ENCODE measurements around the gene DMAC2.

DMAC2 gene

DNA sequence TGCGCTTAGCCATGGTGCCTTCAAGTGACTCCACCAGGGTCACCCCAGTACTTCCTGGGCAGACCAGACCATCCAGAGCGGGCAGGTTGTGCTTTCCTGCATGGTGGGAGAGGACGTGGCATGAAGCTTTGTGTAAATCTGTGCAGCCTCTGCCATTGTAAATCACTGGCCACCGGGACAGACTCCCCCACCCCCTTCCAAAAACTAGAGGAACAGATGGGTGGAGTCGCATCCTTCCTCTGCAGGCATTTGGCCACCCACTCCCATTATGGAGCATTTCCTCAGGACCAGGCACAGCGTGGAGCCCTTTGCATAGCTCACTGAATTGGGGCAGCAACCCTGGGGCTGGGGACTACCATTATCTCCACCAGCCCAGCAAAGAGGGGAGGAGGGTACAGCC lies 33.9 kb downstream of the DMAC2 start:
- Histone ChIP-seq H3K4me3 (ENCODE audit: low read depth in 1 of 2, low read length in 2 of 2) (no peak overlapping the region), H3K27me3 (ENCODE audit: control insufficient read depth in 1 of 2, insufficient read depth in 2 of 2, low read length in 2 of 2) (no peaks in the 10 kb centered on the region), H3K9ac (ENCODE audit: low read length) (no peak overlapping the region), H3K4me1 (ENCODE audit: insufficient read depth, low read length) (peaks cover 6% of the 10 kb centered on the region), H3K9me3 (ENCODE audit: low read length) (no peaks in the 10 kb centered on the region), H3K36me3 (ENCODE audit: insufficient read depth, low read length) (peaks cover 7% of the 10 kb centered on the region), H3K27ac (ENCODE audit: low read depth, low read length) (no peak overlapping the region)

DNA sequence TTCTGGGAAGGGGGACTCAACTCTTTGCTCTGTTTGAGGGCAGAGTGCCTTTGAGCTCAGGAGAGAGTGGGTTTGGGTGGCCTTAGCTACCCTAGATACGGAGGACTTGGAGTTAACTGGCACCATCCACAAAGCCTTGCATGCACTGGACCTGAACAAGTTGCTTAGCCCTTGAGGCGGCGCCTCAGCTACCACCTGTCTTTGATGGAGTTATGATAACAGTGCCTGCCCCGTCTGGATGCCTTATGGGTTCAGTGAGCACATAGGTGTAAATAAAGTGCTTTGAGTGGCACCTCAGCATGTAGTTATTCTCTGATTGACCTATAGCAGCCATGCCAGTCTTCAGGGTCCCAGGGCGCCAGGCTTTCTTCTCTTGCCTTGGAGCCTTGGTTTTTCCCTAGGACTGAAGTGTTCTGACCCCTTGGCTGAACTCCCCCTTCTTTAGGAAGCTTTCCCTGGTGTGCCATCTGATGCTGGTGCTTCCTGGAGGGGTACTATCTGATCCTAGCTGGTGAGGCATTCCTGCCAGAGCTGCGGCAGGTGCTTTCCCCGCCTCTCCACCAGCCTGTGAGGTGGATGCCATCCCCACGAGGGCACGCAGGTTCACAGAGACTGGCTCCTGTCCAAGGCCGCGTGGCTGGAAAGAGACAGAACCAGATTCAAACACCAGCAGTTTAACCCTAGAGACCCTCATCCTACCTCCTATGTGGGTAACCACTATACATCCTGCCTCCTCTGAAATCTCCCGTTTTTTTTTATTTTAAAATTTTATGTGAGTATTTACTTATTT lies 36.3 kb downstream of the DMAC2 start:
- no peak overlapping the region for H3K4me3 ChIP-seq (ENCODE audit: low read depth in 1 of 2, low read length in 2 of 2)
- H3K9ac ChIP-seq (ENCODE audit: low read length): no peak overlapping the region
- peaks cover 5% of the 10 kb centered on the region for H3K36me3 ChIP-seq (ENCODE audit: insufficient read depth, low read length)
- H3K4me1 ChIP-seq (ENCODE audit: insufficient read depth, low read length): peaks cover 8% of the 10 kb centered on the region
- H3K9me3 ChIP-seq (ENCODE audit: low read length): no peaks in the 10 kb centered on the region
- H3K27ac ChIP-seq (ENCODE audit: low read depth, low read length): no peak overlapping the region
- no peaks in the 10 kb centered on the region for H3K27me3 ChIP-seq (ENCODE audit: control insufficient read depth in 1 of 2, insufficient read depth in 2 of 2, low read length in 2 of 2)

- Histone ChIP-seq H3K27me3 (ENCODE audit: control insufficient read depth in 1 of 2, insufficient read depth in 2 of 2, low read length in 2 of 2) (no peaks in the 10 kb centered on the region), H3K27ac (ENCODE audit: low read depth, low read length) (no peak overlapping the region), H3K9me3 (ENCODE audit: low read length) (no peaks in the 10 kb centered on the region), H3K36me3 (ENCODE audit: insufficient read depth, low read length) (peaks cover 5% of the 10 kb centered on the region), H3K4me3 (ENCODE audit: low read depth in 1 of 2, low read length in 2 of 2) (no peak overlapping the region), H3K9ac (ENCODE audit: low read length) (no peak overlapping the region), H3K4me1 (ENCODE audit: insufficient read depth, low read length) (peaks cover 12% of the 10 kb centered on the region)
These were observed 37.7 kb downstream of the DMAC2 start for GRCh38 chr19:41402010-41402409.

- Histone ChIP-seq H3K9me3 (ENCODE audit: low read length) (no peaks in the 10 kb centered on the region), H3K4me1 (ENCODE audit: insufficient read depth, low read length) (peaks cover 12% of the 10 kb centered on the region), H3K9ac (ENCODE audit: low read length) (no peak overlapping the region), H3K27ac (ENCODE audit: low read depth, low read length) (no peak overlapping the region), H3K27me3 (ENCODE audit: control insufficient read depth in 1 of 2, insufficient read depth in 2 of 2, low read length in 2 of 2) (no peaks in the 10 kb centered on the region), H3K4me3 (ENCODE audit: low read depth in 1 of 2, low read length in 2 of 2) (no peak overlapping the region), H3K36me3 (ENCODE audit: insufficient read depth, low read length) (peaks cover 5% of the 10 kb centered on the region)
These were observed 38.2 kb downstream of the DMAC2 start for GRCh38 chr19:41401483-41401882.

- Histone ChIP-seq H3K4me3 (ENCODE audit: low read depth in 1 of 2, low read length in 2 of 2) (no peak overlapping the region), H3K9ac (ENCODE audit: low read length) (no peak overlapping the region), H3K4me1 (ENCODE audit: insufficient read depth, low read length) (peaks cover 12% of the 10 kb centered on the region), H3K27me3 (ENCODE audit: control insufficient read depth in 1 of 2, insufficient read depth in 2 of 2, low read length in 2 of 2) (no peaks in the 10 kb centered on the region), H3K36me3 (ENCODE audit: insufficient read depth, low read length) (peaks cover 5% of the 10 kb centered on the region), H3K9me3 (ENCODE audit: low read length) (no peaks in the 10 kb centered on the region), H3K27ac (ENCODE audit: low read depth, low read length) (no peak overlapping the region)
These were observed 40.2 kb downstream of the DMAC2 start for GRCh38 chr19:41399525-41399924.

- no peaks in the 10 kb centered on the region for H3K27me3 ChIP-seq (ENCODE audit: control insufficient read depth in 1 of 2, insufficient read depth in 2 of 2, low read length in 2 of 2)
- H3K9ac ChIP-seq (ENCODE audit: low read length): no peak overlapping the region
- peaks cover 5% of the 10 kb centered on the region for H3K36me3 ChIP-seq (ENCODE audit: insufficient read depth, low read length)
- peak overlapping the region in 1 of 2 donors; percentile 97 for H3K4me3 ChIP-seq (ENCODE audit: low read depth in 1 of 2, low read length in 2 of 2)
- no peaks in the 10 kb centered on the region for H3K9me3 ChIP-seq (ENCODE audit: low read length)
- H3K4me1 ChIP-seq (ENCODE audit: insufficient read depth, low read length): peaks cover 12% of the 10 kb centered on the region
- H3K27ac ChIP-seq (ENCODE audit: low read depth, low read length): no peak overlapping the region
These were observed 40.6 kb downstream of the DMAC2 start for GRCh38 chr19:41399091-41399490.

GRCh38 chr19:41398598-41398997 lies 41.1 kb downstream of the DMAC2 start:
- Histone ChIP-seq H3K9ac (ENCODE audit: low read length) (peak overlapping the region; percentile 93), H3K4me3 (ENCODE audit: low read depth in 1 of 2, low read length in 2 of 2) (peak overlapping the region; percentile 78 to 97), H3K27me3 (ENCODE audit: control insufficient read depth in 1 of 2, insufficient read depth in 2 of 2, low read length in 2 of 2) (no peaks in the 10 kb centered on the region), H3K4me1 (ENCODE audit: insufficient read depth, low read length) (peaks cover 12% of the 10 kb centered on the region), H3K27ac (ENCODE audit: low read depth, low read length) (peak overlapping the region; percentile 53), H3K36me3 (ENCODE audit: insufficient read depth, low read length) (peaks cover 5% of the 10 kb centered on the region), H3K9me3 (ENCODE audit: low read length) (no peaks in the 10 kb centered on the region)

DNA sequence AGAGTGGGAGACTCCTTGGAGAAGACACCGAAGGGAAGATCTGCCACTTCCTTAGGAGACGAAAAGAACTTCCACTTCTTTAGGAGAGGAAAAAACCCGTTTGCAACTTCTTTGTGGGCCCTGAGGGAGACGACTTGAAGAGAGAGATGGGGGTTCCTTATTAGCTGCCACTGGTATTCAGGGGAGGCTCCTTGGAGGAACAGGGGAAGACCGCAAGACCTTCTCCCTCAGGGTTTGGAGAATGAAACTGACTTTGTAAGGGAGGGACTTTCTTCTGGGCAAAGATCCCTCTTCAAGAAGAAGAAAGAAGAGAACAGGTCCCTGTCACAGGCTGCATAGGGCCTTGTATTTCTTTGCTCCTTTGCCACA lies 41.7 kb downstream of the DMAC2 start:
- peak overlapping the region; percentile 78 to 97 for H3K4me3 ChIP-seq (ENCODE audit: low read depth in 1 of 2, low read length in 2 of 2)
- peak overlapping the region; percentile 93 for H3K9ac ChIP-seq (ENCODE audit: low read length)
- peaks cover 5% of the 10 kb centered on the region for H3K36me3 ChIP-seq (ENCODE audit: insufficient read depth, low read length)
- peaks cover 12% of the 10 kb centered on the region for H3K4me1 ChIP-seq (ENCODE audit: insufficient read depth, low read length)
- peak overlapping the region; percentile 53 for H3K27ac ChIP-seq (ENCODE audit: low read depth, low read length)
- H3K9me3 ChIP-seq (ENCODE audit: low read length): no peaks in the 10 kb centered on the region
- no peaks in the 10 kb centered on the region for H3K27me3 ChIP-seq (ENCODE audit: control insufficient read depth in 1 of 2, insufficient read depth in 2 of 2, low read length in 2 of 2)

- peak within 1 kb of the TSS; percentile 53 for H3K27ac ChIP-seq (ENCODE audit: low read depth, low read length)
- H3K36me3 ChIP-seq (ENCODE audit: insufficient read depth, low read length): peaks cover 5% of the 10 kb centered on the region
- H3K4me3 ChIP-seq (ENCODE audit: low read depth in 1 of 2, low read length in 2 of 2): peak within 1 kb of the TSS; percentile 79 to 97
- H3K9me3 ChIP-seq (ENCODE audit: low read length): no peaks in the 10 kb centered on the region
- H3K9ac ChIP-seq (ENCODE audit: low read length): peak within 1 kb of the TSS; percentile 93
- no peaks in the 10 kb centered on the region for H3K27me3 ChIP-seq (ENCODE audit: control insufficient read depth in 1 of 2, insufficient read depth in 2 of 2, low read length in 2 of 2)
- H3K4me1 ChIP-seq (ENCODE audit: insufficient read depth, low read length): peaks cover 12% of the 10 kb centered on the region
These were observed 42.3 kb downstream of the DMAC2 start, which contains the start of the genes BCKDHA and EXOSC5 for GRCh38 chr19:41397086-41398049. Gene BCKDHA, plus strand, starts transcription at chr19:41397818. Its CDS starts 10 bp downstream, at chr19:41397828. Gene EXOSC5, minus strand, starts transcription at chr19:41397359. Its CDS starts 31 bp downstream, at chr19:41397328.

- no peaks in the 10 kb centered on the region for H3K27me3 ChIP-seq (ENCODE audit: control insufficient read depth in 1 of 2, insufficient read depth in 2 of 2, low read length in 2 of 2)
- peaks cover 12% of the 10 kb centered on the region for H3K4me1 ChIP-seq (ENCODE audit: insufficient read depth, low read length)
- peaks cover 15% of the 10 kb centered on the region for H3K36me3 ChIP-seq (ENCODE audit: insufficient read depth, low read length)
- no peak overlapping the region for H3K27ac ChIP-seq (ENCODE audit: low read depth, low read length)
- no peak overlapping the region for H3K9ac ChIP-seq (ENCODE audit: low read length)
- no peaks in the 10 kb centered on the region for H3K9me3 ChIP-seq (ENCODE audit: low read length)
- no peak overlapping the region for H3K4me3 ChIP-seq (ENCODE audit: low read depth in 1 of 2, low read length in 2 of 2)
These were observed 44.4 kb downstream of the DMAC2 start for GRCh38 chr19:41395355-41395754.

DNA sequence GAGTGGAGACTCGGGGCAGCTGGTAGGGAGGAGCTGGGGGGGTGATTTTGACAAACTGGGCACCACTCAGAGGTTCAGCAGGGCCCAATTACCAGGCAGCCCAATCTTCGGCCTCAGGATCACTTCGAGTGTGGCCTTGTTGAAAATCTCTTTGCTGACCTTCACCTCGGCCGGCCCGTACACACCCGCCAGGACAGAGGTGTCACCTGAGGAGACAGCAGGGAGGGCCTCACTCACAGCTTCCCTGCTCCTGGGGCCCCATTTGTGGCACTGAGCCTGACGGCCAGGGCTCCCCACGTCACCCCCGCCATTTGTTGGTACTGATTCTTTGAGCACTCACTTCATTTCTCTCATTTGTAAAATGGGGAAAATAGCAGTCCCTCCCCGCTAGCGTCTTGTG lies 46.9 kb downstream of the DMAC2 start:
- H3K9ac ChIP-seq (ENCODE audit: low read length): no peak overlapping the region
- H3K4me3 ChIP-seq (ENCODE audit: low read depth in 1 of 2, low read length in 2 of 2): no peak overlapping the region
- H3K27ac ChIP-seq (ENCODE audit: low read depth, low read length): no peak overlapping the region
- no peaks in the 10 kb centered on the region for H3K9me3 ChIP-seq (ENCODE audit: low read length)
- H3K36me3 ChIP-seq (ENCODE audit: insufficient read depth, low read length): peaks cover 27% of the 10 kb centered on the region
- no peaks in the 10 kb centered on the region for H3K4me1 ChIP-seq (ENCODE audit: insufficient read depth, low read length)
- no peaks in the 10 kb centered on the region for H3K27me3 ChIP-seq (ENCODE audit: control insufficient read depth in 1 of 2, insufficient read depth in 2 of 2, low read length in 2 of 2)
